Neutrophil (primary cell): ENCODE results near the gene SBNO1.
"Not testable (repeated sequence)": the region's sequence is repeated elsewhere in the genome, so short reads cannot be mapped to it uniquely, and the experiment has no call there.

ENCODE experiments used
- H3K27ac ChIP-seq: fragments of 200-600 bp; sonication (generic); 2 replicates; pipeline ENCODE4 v1.5.1; 2016; ENCODE audit warnings: mild to moderate bottlenecking, moderate library complexity
- H3K27me3 ChIP-seq: fragments of 200-600 bp; sonication (generic); 2 replicates; pipeline ENCODE4 v1.6.0; 2016; ENCODE audit warnings: mild to moderate bottlenecking
- H3K36me3 ChIP-seq: fragments of 200-600 bp; sonication (generic); 2 replicates; pipeline ENCODE4 v1.5.1; 2017
- H3K4me1 ChIP-seq, 2 experiments: fragments of 200-600 bp in 1 of 2; sonication (generic) in 1 of 2; 1 replicate in 1 of 2; 2 replicates in 1 of 2; pipeline versions ENCODE4 v1.5.1 to v1.6.1; 2013 to 2016; ENCODE audit warnings: low read depth in 1 of 2, low read length in 1 of 2, mild to moderate bottlenecking in 1 of 2, moderate library complexity in 1 of 2; ENCODE audit not compliant: control insufficient read depth in 1 of 2, insufficient read depth in 1 of 2
- H3K4me3 ChIP-seq, 2 experiments: fragments of 200-600 bp in 1 of 2; sonication (generic) in 1 of 2; 1 replicate in 1 of 2; 2 replicates in 1 of 2; pipeline ENCODE4 v1.5.1; 2013 to 2016; ENCODE audit warnings: low read depth in 1 of 2, low read length in 1 of 2, mild to moderate bottlenecking in 1 of 2, moderate library complexity in 1 of 2
- H3K9me3 ChIP-seq: fragments of 200-600 bp; sonication (generic); 2 replicates; pipeline ENCODE4 v1.5.1; 2016
- TF ChIP-seq, protein P1 (sequence below): fragments of 200-600 bp; sonication (generic); IDR thresholded peaks from 2 replicates; pipeline ENCODE4 v1.5.1; 2016; ENCODE audit warnings: antibody characterized with exemption

Gene SBNO1

DNA sequence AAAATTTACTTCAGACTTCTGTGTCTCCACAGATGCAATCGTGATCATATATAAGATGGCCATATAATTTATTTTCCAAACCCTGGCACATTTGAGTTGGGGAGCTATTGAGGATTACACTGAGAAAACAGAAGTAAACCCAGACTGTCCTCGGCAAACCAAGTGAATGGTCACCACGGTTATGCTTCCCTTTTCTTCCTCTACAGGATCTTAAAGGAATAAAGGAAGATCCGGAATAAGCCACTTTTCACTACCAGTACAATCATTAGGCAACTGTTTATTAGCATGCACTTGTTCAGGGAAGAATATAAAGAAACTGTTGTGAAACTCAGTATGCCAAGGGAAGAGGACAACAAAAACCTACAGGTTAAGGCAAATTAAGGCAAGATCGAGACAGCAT, 27.6 kb downstream of the SBNO1 start:
- no peaks in the 10 kb centered on the region for H3K27me3 ChIP-seq

DNA sequence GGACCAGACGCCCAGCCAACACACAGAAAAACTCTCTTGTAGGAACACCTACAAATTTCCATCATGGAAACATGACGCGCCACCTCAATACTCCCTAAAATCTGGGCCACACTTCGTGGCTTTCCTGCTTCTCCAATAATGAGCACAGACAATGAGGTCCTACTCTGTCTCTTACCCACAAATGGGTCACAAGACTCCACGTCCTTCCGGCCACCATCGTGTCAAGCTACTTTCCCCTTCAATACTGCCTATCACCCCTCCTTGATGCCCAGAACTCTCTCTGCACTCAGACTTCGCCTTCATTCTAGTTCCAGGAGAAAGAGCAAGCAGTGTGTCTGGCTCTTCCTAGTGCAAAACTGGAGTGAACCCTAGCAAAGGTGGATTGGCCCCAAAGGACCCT, 28.1 kb downstream of the SBNO1 start:
- peak overlapping the region; percentile 33 for H3K27ac ChIP-seq
- no peaks in the 10 kb centered on the region for H3K27me3 ChIP-seq
- H3K9me3 ChIP-seq = no peaks in the 10 kb centered on the region
- TF ChIP-seq, protein P1, sequence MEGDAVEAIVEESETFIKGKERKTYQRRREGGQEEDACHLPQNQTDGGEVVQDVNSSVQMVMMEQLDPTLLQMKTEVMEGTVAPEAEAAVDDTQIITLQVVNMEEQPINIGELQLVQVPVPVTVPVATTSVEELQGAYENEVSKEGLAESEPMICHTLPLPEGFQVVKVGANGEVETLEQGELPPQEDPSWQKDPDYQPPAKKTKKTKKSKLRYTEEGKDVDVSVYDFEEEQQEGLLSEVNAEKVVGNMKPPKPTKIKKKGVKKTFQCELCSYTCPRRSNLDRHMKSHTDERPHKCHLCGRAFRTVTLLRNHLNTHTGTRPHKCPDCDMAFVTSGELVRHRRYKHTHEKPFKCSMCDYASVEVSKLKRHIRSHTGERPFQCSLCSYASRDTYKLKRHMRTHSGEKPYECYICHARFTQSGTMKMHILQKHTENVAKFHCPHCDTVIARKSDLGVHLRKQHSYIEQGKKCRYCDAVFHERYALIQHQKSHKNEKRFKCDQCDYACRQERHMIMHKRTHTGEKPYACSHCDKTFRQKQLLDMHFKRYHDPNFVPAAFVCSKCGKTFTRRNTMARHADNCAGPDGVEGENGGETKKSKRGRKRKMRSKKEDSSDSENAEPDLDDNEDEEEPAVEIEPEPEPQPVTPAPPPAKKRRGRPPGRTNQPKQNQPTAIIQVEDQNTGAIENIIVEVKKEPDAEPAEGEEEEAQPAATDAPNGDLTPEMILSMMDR = no peak
- no peak overlapping the region for H3K4me3 ChIP-seq
- no peaks in the 10 kb centered on the region for H3K4me1 ChIP-seq
- H3K36me3 ChIP-seq = peaks cover 82% of the 10 kb centered on the region

More for the DNA sequence above, 27.6 kb downstream of the SBNO1 start:
- no peaks in the 10 kb centered on the region for H3K9me3 ChIP-seq
- H3K4me3 ChIP-seq = no peak overlapping the region
- peak overlapping the region; percentile 33 for H3K27ac ChIP-seq
- no peaks in the 10 kb centered on the region for H3K4me1 ChIP-seq
- TF ChIP-seq, protein P1 = no peak
- H3K36me3 ChIP-seq = peaks cover 81% of the 10 kb centered on the region

DNA sequence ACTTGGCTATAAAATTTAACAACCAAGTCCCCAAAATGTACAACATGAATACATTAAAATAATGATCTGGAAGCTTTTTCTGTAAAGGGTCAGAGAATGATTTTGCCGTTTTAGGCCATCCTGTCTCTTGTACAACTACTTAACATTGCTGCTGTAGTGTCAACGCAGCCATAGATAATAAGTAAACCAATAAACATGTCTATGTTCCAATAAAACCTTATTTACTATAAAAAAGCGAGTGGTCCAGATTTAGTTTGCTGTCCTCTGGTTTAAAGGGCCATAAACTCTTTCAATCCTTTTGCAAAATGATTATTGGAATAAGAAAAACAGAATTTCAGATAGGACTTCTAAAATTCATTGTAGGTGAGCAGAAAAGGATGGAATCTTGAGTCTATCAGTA, 29.2 kb downstream of the SBNO1 start:
- H3K4me3 ChIP-seq = no peak overlapping the region
- TF ChIP-seq, protein P1 = no peak
- H3K27ac ChIP-seq = no peak overlapping the region
- H3K27me3 ChIP-seq = no peaks in the 10 kb centered on the region
- no peaks in the 10 kb centered on the region for H3K4me1 ChIP-seq
- H3K36me3 ChIP-seq = peaks cover 84% of the 10 kb centered on the region
- no peaks in the 10 kb centered on the region for H3K9me3 ChIP-seq

DNA sequence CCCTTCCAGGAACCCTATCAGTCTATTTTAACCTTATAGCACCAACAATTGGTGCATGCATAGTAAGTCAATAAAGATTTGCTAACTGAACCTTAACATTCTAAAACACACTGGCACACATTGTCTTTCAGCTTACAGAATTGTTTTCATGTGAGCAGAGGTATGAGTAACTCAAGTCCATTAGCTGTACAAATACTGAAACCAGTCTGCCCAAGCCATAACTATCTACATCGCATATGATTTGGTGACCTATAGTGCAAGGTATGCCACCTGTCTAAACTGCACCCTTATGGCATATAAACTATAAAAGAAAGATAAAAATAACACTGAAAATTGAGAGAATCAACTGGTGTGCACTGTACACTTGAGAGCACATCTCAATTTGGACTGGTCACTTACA, 34.8 kb downstream of the SBNO1 start:
- TF ChIP-seq, protein P1 = no peak
- Histone ChIP-seq H3K9me3 (no peaks in the 10 kb centered on the region), H3K27ac (no peak overlapping the region), H3K4me1 (no peaks in the 10 kb centered on the region), H3K36me3 (peaks cover 92% of the 10 kb centered on the region), H3K4me3 (no peak overlapping the region), H3K27me3 (no peaks in the 10 kb centered on the region)

DNA sequence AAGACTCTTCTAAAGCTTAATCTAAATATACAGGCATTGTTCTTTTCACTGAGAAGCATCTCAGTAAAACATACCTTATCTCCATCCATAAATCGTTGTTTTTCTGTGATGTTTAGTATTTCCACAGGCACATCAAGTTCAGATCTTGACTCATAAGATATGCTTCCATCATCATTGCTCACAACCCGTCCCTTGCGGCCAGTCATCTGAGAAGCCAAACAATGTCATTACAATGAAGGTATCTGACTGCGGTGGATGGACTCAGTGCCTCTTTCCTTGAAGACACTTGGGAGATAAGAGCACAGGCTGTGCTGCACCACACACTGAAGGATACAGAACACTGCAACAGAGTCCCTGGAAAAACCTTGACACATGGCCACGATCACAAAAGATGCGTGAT, 44.8 kb downstream of the SBNO1 start:
- TF ChIP-seq, protein P1 = no peak
- Histone ChIP-seq H3K27me3 (no peaks in the 10 kb centered on the region), H3K4me1 (no peaks in the 10 kb centered on the region), H3K4me3 (no peak overlapping the region), H3K27ac (no peak overlapping the region), H3K9me3 (no peaks in the 10 kb centered on the region), H3K36me3 (peaks cover 98% of the 10 kb centered on the region)

DNA sequence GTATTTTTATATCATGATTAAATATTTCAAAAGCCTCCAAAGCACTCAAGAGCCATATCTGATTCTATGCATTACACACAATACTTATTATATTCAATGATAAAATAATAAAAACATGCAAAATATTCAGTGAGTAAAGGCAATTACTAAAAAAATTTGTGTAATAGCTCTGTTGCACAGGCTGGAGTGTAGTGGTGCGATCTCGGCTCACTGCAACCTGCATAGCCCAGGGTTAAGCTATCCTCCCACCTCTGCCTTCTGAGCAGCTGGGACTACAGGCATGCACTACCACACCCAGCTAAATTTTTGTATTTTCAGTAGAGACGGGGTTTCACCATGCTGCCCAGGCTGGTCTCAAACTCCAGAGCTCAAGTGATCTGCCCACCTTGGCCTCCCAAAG, 45.4 kb downstream of the SBNO1 start:
- TF ChIP-seq, protein P1 = no peak
- no peaks in the 10 kb centered on the region for H3K27me3 ChIP-seq
- H3K4me1 ChIP-seq = no peaks in the 10 kb centered on the region
- no peak overlapping the region for H3K4me3 ChIP-seq
- H3K9me3 ChIP-seq = no peaks in the 10 kb centered on the region
- peaks cover 98% of the 10 kb centered on the region for H3K36me3 ChIP-seq
- no peak overlapping the region for H3K27ac ChIP-seq

DNA sequence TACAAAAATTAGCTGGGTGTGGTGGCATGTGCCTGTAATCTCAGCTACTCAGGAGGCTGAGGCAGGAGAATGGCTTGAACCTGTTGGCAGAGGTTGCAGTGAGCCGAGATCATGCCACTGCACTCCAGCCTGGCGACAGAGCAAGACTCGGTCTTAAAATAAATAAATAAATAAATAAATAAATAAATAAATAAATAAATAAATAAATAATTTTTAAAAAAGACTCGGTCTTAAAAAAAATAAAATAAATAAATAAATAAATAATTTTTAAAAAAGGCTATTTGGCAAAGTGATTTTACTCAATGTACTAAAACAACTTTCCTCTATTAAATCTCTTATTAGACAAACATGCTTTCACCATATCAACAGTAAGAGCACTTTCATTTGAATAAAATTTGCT, 51.6 kb downstream of the SBNO1 start:
- H3K36me3 ChIP-seq = peaks cover 99% of the 10 kb centered on the region
- H3K9me3 ChIP-seq, H3K4me3 ChIP-seq, H3K4me1 ChIP-seq, H3K27me3 ChIP-seq, H3K27ac ChIP-seq: not testable (repeated sequence)
